ENCODE data around the gene DIO2.

The DIO2 gene

DNA sequence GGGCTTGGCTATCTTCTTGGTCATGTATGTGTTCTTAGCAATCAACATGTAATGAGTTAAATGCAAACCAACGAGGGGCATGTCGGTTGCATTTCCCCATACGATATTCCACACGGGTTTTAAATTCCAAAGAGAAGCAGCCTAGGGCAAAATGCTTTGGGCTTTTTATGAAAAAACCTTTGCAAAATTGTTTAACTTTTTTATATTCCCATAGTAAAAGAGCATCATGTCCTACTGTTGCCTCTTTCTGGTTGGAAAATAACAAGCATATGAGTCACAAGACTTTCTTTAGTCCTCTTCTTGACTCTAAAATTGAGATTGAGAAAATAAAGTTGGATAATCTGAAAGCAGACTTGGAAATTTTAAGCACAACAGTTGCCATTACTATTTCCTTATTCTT lies 3.8 kb upstream of the DIO2 start:
- peaks cover 0 to 3% of the 10 kb centered on the region in 2 donors for H3K4me1 ChIP-seq (ENCODE audit: control insufficient read depth in 2 of 2, insufficient read depth in 2 of 2, low read length in 2 of 2)
- no peaks in the 10 kb centered on the region for H3K36me3 ChIP-seq (ENCODE audit: control insufficient read depth in 2 of 2, insufficient read depth in 2 of 2, low read length in 2 of 2)
- no peak overlapping the region for H3K4me3 ChIP-seq (ENCODE audit: low read length in 2 of 2)
- no peaks in the 10 kb centered on the region for H3K9me3 ChIP-seq (ENCODE audit: control insufficient read depth in 2 of 2, low read length in 2 of 2)
- H3K27ac ChIP-seq (ENCODE audit: low read depth in 2 of 2, low read length in 2 of 2) = no peak overlapping the region
- no peaks in the 10 kb centered on the region for H3K27me3 ChIP-seq (ENCODE audit: control insufficient read depth in 2 of 2, insufficient read depth in 2 of 2, low read length in 2 of 2)
- H3K9ac ChIP-seq (ENCODE audit: low read depth in 1 of 2, low read length in 2 of 2) = no peak overlapping the region

DNA sequence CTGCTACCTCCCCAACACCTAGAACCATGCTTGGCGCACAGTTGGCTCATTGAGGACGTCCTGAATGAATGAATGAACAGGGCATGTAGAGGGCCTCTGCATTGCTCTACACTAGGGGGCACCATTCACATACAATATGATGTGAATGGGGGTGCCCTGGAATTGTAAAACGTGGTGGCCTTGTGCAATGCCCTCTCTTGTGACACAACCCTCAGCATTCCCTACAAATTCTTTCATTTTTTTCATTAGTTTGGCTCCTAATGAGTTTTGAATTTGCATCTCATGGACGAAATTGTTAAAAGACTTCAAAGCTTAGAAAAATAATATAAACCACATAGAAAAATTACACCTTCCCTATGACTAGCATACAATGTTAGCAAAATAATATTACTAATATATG lies 2.3 kb upstream of the DIO2 start:
- Histone ChIP-seq H3K27ac (ENCODE audit: low read depth in 2 of 2, low read length in 2 of 2) (no peak overlapping the region), H3K9me3 (ENCODE audit: control insufficient read depth in 2 of 2, low read length in 2 of 2) (no peaks in the 10 kb centered on the region), H3K4me1 (ENCODE audit: control insufficient read depth in 2 of 2, insufficient read depth in 2 of 2, low read length in 2 of 2) (peaks cover 0 to 3% of the 10 kb centered on the region in 2 donors), H3K27me3 (ENCODE audit: control insufficient read depth in 2 of 2, insufficient read depth in 2 of 2, low read length in 2 of 2) (no peaks in the 10 kb centered on the region), H3K9ac (ENCODE audit: low read depth in 1 of 2, low read length in 2 of 2) (no peak overlapping the region), H3K4me3 (ENCODE audit: low read length in 2 of 2) (no peak overlapping the region), H3K36me3 (ENCODE audit: control insufficient read depth in 2 of 2, insufficient read depth in 2 of 2, low read length in 2 of 2) (no peaks in the 10 kb centered on the region)

DNA sequence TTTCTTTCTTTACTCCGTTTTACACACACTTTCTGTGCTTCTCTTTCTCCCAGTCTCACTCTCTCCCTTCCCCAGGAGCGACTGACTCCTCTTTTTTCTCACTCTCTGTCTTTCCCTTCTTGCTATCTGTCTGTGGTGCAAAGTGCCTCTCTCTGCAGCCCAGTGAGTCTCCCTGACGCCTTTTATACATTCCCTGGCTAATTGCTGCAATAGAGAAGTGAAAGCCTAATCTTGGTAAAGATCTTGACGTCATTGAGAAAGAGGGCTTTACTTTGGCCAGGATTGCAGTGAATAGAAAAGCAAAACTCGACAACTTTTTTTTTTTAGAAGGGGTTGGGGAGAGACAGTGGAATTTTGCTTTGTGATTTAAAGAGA lies 706 bp upstream of the DIO2 start:
- Histone ChIP-seq H3K9me3 (ENCODE audit: control insufficient read depth in 2 of 2, low read length in 2 of 2) (no peaks in the 10 kb centered on the region), H3K4me1 (ENCODE audit: control insufficient read depth in 2 of 2, insufficient read depth in 2 of 2, low read length in 2 of 2) (peaks cover 0 to 3% of the 10 kb centered on the region in 2 donors), H3K36me3 (ENCODE audit: control insufficient read depth in 2 of 2, insufficient read depth in 2 of 2, low read length in 2 of 2) (no peaks in the 10 kb centered on the region), H3K27ac (ENCODE audit: low read depth in 2 of 2, low read length in 2 of 2) (no peak overlapping the region), H3K27me3 (ENCODE audit: control insufficient read depth in 2 of 2, insufficient read depth in 2 of 2, low read length in 2 of 2) (no peaks in the 10 kb centered on the region), H3K4me3 (ENCODE audit: low read length in 2 of 2) (peak overlapping the region in 1 of 2 donors; percentile 14), H3K9ac (ENCODE audit: low read depth in 1 of 2, low read length in 2 of 2) (peak overlapping the region in 1 of 2 donors; percentile 35)

GRCh38 chr14:80208461-80208860 lies 2.8 kb downstream of the DIO2 start:
- H3K4me3 ChIP-seq (ENCODE audit: low read length in 2 of 2) = no peak overlapping the region

DNA sequence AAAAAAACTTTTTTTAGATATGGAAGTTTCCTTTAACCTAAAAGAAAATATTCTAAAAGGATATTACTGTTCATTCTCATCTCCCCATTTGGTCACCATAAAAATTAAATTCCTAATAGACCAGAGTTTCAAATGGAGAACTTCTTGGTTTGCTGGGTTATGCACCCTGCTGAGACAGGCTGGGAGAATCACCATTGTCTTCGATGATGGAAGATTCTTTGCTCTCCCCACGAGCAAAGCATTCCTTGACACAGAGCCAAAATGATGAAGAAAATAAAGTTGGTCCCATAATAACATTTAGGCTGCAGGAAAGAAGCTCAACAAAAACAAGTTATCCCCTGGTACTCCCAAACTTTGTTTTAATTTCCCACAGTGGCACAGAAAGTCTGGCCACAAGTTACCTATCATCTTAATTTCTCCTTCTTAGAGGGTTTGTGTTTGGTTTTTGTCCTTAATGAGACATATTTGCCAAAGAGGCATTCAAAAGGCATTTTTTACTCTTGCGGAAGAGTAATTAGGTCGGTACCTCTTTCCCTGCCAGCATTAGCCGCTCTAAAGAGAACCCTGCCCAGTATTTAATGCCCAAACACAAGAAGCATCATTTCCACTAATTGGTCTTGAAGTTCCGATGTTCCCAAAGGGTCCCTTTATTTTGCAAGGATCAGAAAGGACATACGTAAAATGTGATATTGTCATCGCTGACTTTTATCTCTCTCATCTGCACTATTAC lies 4.8 kb downstream of the DIO2 start:
- Histone ChIP-seq H3K9me3 (ENCODE audit: control insufficient read depth in 2 of 2, low read length in 2 of 2) (no peaks in the 10 kb centered on the region), H3K36me3 (ENCODE audit: control insufficient read depth in 2 of 2, insufficient read depth in 2 of 2, low read length in 2 of 2) (no peaks in the 10 kb centered on the region), H3K9ac (ENCODE audit: low read depth in 1 of 2, low read length in 2 of 2) (no peak overlapping the region), H3K27ac (ENCODE audit: low read depth in 2 of 2, low read length in 2 of 2) (no peak overlapping the region), H3K4me3 (ENCODE audit: low read length in 2 of 2) (no peak overlapping the region), H3K27me3 (ENCODE audit: control insufficient read depth in 2 of 2, insufficient read depth in 2 of 2, low read length in 2 of 2) (no peaks in the 10 kb centered on the region), H3K4me1 (ENCODE audit: control insufficient read depth in 2 of 2, insufficient read depth in 2 of 2, low read length in 2 of 2) (no peaks in the 10 kb centered on the region)

More at GRCh38 chr14:80208461-80208860, 2.8 kb downstream of the DIO2 start:
- Histone ChIP-seq H3K27ac (ENCODE audit: low read depth in 2 of 2, low read length in 2 of 2) (no peak overlapping the region), H3K36me3 (ENCODE audit: control insufficient read depth in 2 of 2, insufficient read depth in 2 of 2, low read length in 2 of 2) (no peaks in the 10 kb centered on the region), H3K9me3 (ENCODE audit: control insufficient read depth in 2 of 2, low read length in 2 of 2) (no peaks in the 10 kb centered on the region), H3K4me1 (ENCODE audit: control insufficient read depth in 2 of 2, insufficient read depth in 2 of 2, low read length in 2 of 2) (no peaks in the 10 kb centered on the region), H3K27me3 (ENCODE audit: control insufficient read depth in 2 of 2, insufficient read depth in 2 of 2, low read length in 2 of 2) (no peaks in the 10 kb centered on the region), H3K9ac (ENCODE audit: low read depth in 1 of 2, low read length in 2 of 2) (no peak overlapping the region)

- Histone ChIP-seq H3K4me3 (ENCODE audit: low read length in 2 of 2) (no peak overlapping the region), H3K27me3 (ENCODE audit: control insufficient read depth in 2 of 2, insufficient read depth in 2 of 2, low read length in 2 of 2) (no peaks in the 10 kb centered on the region), H3K9ac (ENCODE audit: low read depth in 1 of 2, low read length in 2 of 2) (no peak overlapping the region), H3K36me3 (ENCODE audit: control insufficient read depth in 2 of 2, insufficient read depth in 2 of 2, low read length in 2 of 2) (no peaks in the 10 kb centered on the region), H3K27ac (ENCODE audit: low read depth in 2 of 2, low read length in 2 of 2) (no peak overlapping the region), H3K9me3 (ENCODE audit: control insufficient read depth in 2 of 2, low read length in 2 of 2) (no peaks in the 10 kb centered on the region), H3K4me1 (ENCODE audit: control insufficient read depth in 2 of 2, insufficient read depth in 2 of 2, low read length in 2 of 2) (no peaks in the 10 kb centered on the region)
These were observed 8.3 kb downstream of the DIO2 start for GRCh38 chr14:80202888-80203562.

DNA sequence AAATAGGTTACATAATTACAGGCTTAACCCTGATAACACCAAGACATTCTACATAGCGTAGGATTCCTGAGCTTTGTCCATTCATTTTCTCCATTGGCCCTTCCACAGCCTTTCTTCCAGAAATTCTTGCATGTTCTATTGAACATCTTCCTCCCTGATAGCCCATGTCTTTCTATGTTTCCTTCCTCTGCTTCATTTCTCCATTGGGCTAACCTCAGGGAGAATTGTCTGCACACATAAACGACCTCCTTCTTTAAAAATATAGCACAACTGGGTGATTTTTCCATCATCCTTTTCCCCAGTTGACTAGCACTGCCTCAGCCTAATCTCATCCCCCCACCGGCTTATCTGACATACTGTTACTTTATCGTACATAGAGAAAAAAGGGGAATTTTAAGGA lies 11.2 kb downstream of the DIO2 start:
- Histone ChIP-seq H3K9ac (ENCODE audit: low read depth in 1 of 2, low read length in 2 of 2) (no peak overlapping the region), H3K4me3 (ENCODE audit: low read length in 2 of 2) (no peak overlapping the region), H3K27ac (ENCODE audit: low read depth in 2 of 2, low read length in 2 of 2) (no peak overlapping the region), H3K9me3 (ENCODE audit: control insufficient read depth in 2 of 2, low read length in 2 of 2) (no peaks in the 10 kb centered on the region), H3K4me1 (ENCODE audit: control insufficient read depth in 2 of 2, insufficient read depth in 2 of 2, low read length in 2 of 2) (no peaks in the 10 kb centered on the region), H3K27me3 (ENCODE audit: control insufficient read depth in 2 of 2, insufficient read depth in 2 of 2, low read length in 2 of 2) (no peaks in the 10 kb centered on the region), H3K36me3 (ENCODE audit: control insufficient read depth in 2 of 2, insufficient read depth in 2 of 2, low read length in 2 of 2) (no peaks in the 10 kb centered on the region)

DNA sequence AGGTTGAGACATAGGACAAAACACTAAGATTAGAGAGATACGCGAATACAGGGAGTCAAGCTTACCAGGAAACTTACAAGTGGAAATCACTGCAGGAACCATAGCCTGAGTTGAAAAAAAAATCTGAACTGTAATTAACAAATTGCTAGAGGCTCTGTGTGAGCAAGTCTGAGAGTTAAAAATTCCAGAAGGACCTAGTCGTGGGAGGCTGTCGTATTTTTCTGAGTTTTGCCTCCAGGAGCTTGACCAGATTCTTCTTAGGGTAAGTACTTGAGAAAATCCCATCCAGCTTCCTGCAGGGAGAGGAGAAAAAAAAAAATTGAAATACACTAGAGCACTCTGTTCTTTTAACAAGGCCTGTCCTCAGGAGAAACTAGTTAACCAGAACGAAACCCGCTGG lies 22.7 kb downstream of the DIO2 start:
- Histone ChIP-seq H3K36me3 (ENCODE audit: control insufficient read depth in 2 of 2, insufficient read depth in 2 of 2, low read length in 2 of 2) (no peaks in the 10 kb centered on the region), H3K4me3 (ENCODE audit: low read length in 2 of 2) (no peak overlapping the region), H3K4me1 (ENCODE audit: control insufficient read depth in 2 of 2, insufficient read depth in 2 of 2, low read length in 2 of 2) (no peaks in the 10 kb centered on the region), H3K27ac (ENCODE audit: low read depth in 2 of 2, low read length in 2 of 2) (no peak overlapping the region), H3K9me3 (ENCODE audit: control insufficient read depth in 2 of 2, low read length in 2 of 2) (no peaks in the 10 kb centered on the region), H3K27me3 (ENCODE audit: control insufficient read depth in 2 of 2, insufficient read depth in 2 of 2, low read length in 2 of 2) (no peaks in the 10 kb centered on the region), H3K9ac (ENCODE audit: low read depth in 1 of 2, low read length in 2 of 2) (no peak overlapping the region)

DNA sequence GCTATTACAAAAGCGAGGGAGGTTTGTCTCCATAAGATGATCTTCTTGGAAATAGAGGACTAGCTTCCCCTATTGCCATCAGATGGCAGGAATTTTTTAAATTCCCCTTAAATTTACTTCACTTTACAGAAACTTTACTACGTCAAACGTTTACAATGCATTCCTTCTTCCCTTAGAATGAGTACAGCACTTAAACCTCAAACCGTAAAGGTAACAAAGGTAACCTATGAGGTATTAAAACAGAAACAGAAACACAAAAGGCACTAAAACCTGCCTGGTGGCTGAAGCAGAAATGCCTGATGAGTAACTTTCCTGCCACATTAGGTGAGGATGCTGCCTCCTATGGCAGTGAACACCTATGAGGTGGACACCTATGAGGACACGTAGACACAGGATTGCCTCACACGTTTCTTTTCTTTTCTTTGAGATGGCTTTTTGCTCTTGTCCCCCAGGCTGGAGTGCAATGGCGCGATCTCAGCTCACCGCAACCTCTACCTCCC lies 25.0 kb downstream of the DIO2 start:
- no peaks in the 10 kb centered on the region for H3K4me1 ChIP-seq (ENCODE audit: control insufficient read depth in 2 of 2, insufficient read depth in 2 of 2, low read length in 2 of 2)
- H3K9me3 ChIP-seq (ENCODE audit: control insufficient read depth in 2 of 2, low read length in 2 of 2) = no peaks in the 10 kb centered on the region
- no peaks in the 10 kb centered on the region for H3K36me3 ChIP-seq (ENCODE audit: control insufficient read depth in 2 of 2, insufficient read depth in 2 of 2, low read length in 2 of 2)
- H3K27me3 ChIP-seq (ENCODE audit: control insufficient read depth in 2 of 2, insufficient read depth in 2 of 2, low read length in 2 of 2) = no peaks in the 10 kb centered on the region
- H3K27ac ChIP-seq (ENCODE audit: low read depth in 2 of 2, low read length in 2 of 2) = no peak overlapping the region
- H3K4me3 ChIP-seq (ENCODE audit: low read length in 2 of 2) = no peak overlapping the region
- H3K9ac ChIP-seq (ENCODE audit: low read depth in 1 of 2, low read length in 2 of 2) = no peak overlapping the region

- no peak overlapping the region for H3K9ac ChIP-seq (ENCODE audit: low read depth in 1 of 2, low read length in 2 of 2)
- no peak overlapping the region for H3K4me3 ChIP-seq (ENCODE audit: low read length in 2 of 2)
- no peak overlapping the region for H3K27ac ChIP-seq (ENCODE audit: low read depth in 2 of 2, low read length in 2 of 2)
- no peaks in the 10 kb centered on the region for H3K4me1 ChIP-seq (ENCODE audit: control insufficient read depth in 2 of 2, insufficient read depth in 2 of 2, low read length in 2 of 2)
- H3K36me3 ChIP-seq (ENCODE audit: control insufficient read depth in 2 of 2, insufficient read depth in 2 of 2, low read length in 2 of 2) = no peaks in the 10 kb centered on the region
- H3K9me3 ChIP-seq (ENCODE audit: control insufficient read depth in 2 of 2, low read length in 2 of 2) = no peaks in the 10 kb centered on the region
- H3K27me3 ChIP-seq (ENCODE audit: control insufficient read depth in 2 of 2, insufficient read depth in 2 of 2, low read length in 2 of 2) = no peaks in the 10 kb centered on the region
These were observed 34.4 kb downstream of the DIO2 start for GRCh38 chr14:80176893-80177292.
